CD14-positive monocyte (primary cell): ENCODE results near the gene AP4S1. TPM values are rescaled to one million over a fixed set of nuclear protein-coding genes. Genes with fewer than 3 reads are reported as not detected.
A peak's percentile ranks its signal among the peaks of the same experiment; 100 is the strongest.
"Not testable (repeated sequence)": the region's sequence is repeated elsewhere in the genome, so short reads cannot be mapped to it uniquely, and the experiment has no call there.

Experiments
- DNase-seq, 3 donors: peaks; one replicate each; pipeline ENCODE4 v3.0.0-alpha.2; 2011 to 2022
- H2AFZ ChIP-seq: 2 replicates; pipeline ENCODE4 v1.6.0; 2012; ENCODE audit warnings: mild to moderate bottlenecking, low read depth, low read length, inconsistent platforms; ENCODE audit not compliant: insufficient read depth, poor library complexity, severe bottlenecking
- H3K27ac ChIP-seq, 2 donors: 1 replicate in 1 of 2; 2 replicates in 1 of 2; pipeline ENCODE4 v1.5.1; 2012 to 2013; ENCODE audit warnings: low read length in 2 of 2, control low read depth in 1 of 2, inconsistent platforms in 1 of 2, low read depth in 1 of 2, mild to moderate bottlenecking in 1 of 2
- H3K27me3 ChIP-seq, 2 donors: one replicate each; pipeline versions ENCODE4 v1.6.0 to v1.6.1; 2011 to 2013; ENCODE audit warnings: low read length in 2 of 2; ENCODE audit not compliant: control insufficient read depth in 2 of 2, insufficient read depth in 2 of 2
- H3K36me3 ChIP-seq, 2 donors: replicated peaks in 1 of 2; 1 replicate in 1 of 2; 2 replicates in 1 of 2; pipeline versions ENCODE4 v1.5.1 to v1.6.1; 2012 to 2013; ENCODE audit warnings: low read length in 2 of 2, control low read depth in 1 of 2, inconsistent platforms in 1 of 2, mild to moderate bottlenecking in 1 of 2; ENCODE audit not compliant: insufficient read depth in 2 of 2, control insufficient read depth in 1 of 2
- H3K4me1 ChIP-seq, 2 donors: 1 replicate in 1 of 2; 2 replicates in 1 of 2; pipeline versions ENCODE4 v1.5.1 to v1.6.1; 2012 to 2013; ENCODE audit warnings: low read length in 2 of 2, control low read depth in 1 of 2, inconsistent platforms in 1 of 2, mild to moderate bottlenecking in 1 of 2, moderate library complexity in 1 of 2; ENCODE audit not compliant: insufficient read depth in 2 of 2, control insufficient read depth in 1 of 2
- H3K4me2 ChIP-seq: replicated peaks from 2 replicates; pipeline ENCODE3; 2012; ENCODE audit warnings: low read length, moderate library complexity, mild to moderate bottlenecking; ENCODE audit not compliant: poor library complexity, severe bottlenecking; ENCODE audit errors: extremely low read depth
- H3K4me3 ChIP-seq, 3 experiments: fragments of 200-600 bp in 1 of 3; sonication (generic) in 1 of 3; replicated peaks in 1 of 3; 1 replicate in 2 of 3; 2 replicates in 1 of 3; pipeline ENCODE4 v1.5.1; 2011 to 2013; ENCODE audit warnings: low read length in 3 of 3, mild to moderate bottlenecking in 3 of 3, control low read depth in 2 of 3, low read depth in 2 of 3, inconsistent platforms in 1 of 3, moderate library complexity in 1 of 3
- H3K79me2 ChIP-seq: 2 replicates; pipeline ENCODE4 v1.6.0; 2012; ENCODE audit warnings: mild to moderate bottlenecking, control low read depth, inconsistent platforms, low read length, moderate library complexity; ENCODE audit not compliant: insufficient read depth
- H3K9ac ChIP-seq: 2 replicates; pipeline ENCODE4 v1.6.0; 2017; ENCODE audit warnings: low read length, mild to moderate bottlenecking; ENCODE audit not compliant: insufficient read depth, poor library complexity, severe bottlenecking
- H3K9me3 ChIP-seq, 2 donors: replicated peaks in 1 of 2; 1 replicate in 1 of 2; 2 replicates in 1 of 2; pipeline versions ENCODE4 v1.5.1 to v1.6.1; 2012 to 2013; ENCODE audit warnings: low read length in 2 of 2, control low read depth in 1 of 2; ENCODE audit not compliant: control insufficient read depth in 1 of 2, insufficient read depth in 1 of 2
- H4K20me1 ChIP-seq: 2 replicates; pipeline ENCODE4 v1.6.0; 2012; ENCODE audit warnings: mild to moderate bottlenecking, low read length, control low read depth, moderate library complexity; ENCODE audit not compliant: insufficient read depth
- H3K27ac Mint-ChIP-seq, 7 donors: one replicate each; pipeline ENCODE4 v1.8.0; 2020; ENCODE audit warnings: mild to moderate bottlenecking in 7 of 7, mixed read lengths in 7 of 7, moderate library complexity in 6 of 7, inconsistent platforms in 2 of 7
- H3K27me3 Mint-ChIP-seq, 3 donors: one replicate each; pipeline ENCODE4 v1.8.0; 2021 to 2022; ENCODE audit warnings: low read depth in 3 of 3, mild to moderate bottlenecking in 3 of 3, mixed read lengths in 3 of 3, moderate library complexity in 3 of 3, inconsistent platforms in 1 of 3
- H3K36me3 Mint-ChIP-seq, 2 donors: one replicate each; pipeline ENCODE4 v1.8.0; 2020; ENCODE audit warnings: mixed read lengths in 2 of 2, inconsistent platforms in 1 of 2, mild to moderate bottlenecking in 1 of 2
- H3K4me1 Mint-ChIP-seq: one replicate; pipeline ENCODE4 v1.8.0; 2020; ENCODE audit warnings: mild to moderate bottlenecking, mixed read lengths
- H3K4me3 Mint-ChIP-seq, 2 donors: one replicate each; pipeline ENCODE4 v1.8.0; 2020; ENCODE audit warnings: mild to moderate bottlenecking in 2 of 2, mixed read lengths in 2 of 2, moderate library complexity in 1 of 2
- H3K9me3 Mint-ChIP-seq, 7 donors: one replicate each; pipeline ENCODE4 v1.8.0; 2020 to 2022; ENCODE audit warnings: mixed read lengths in 7 of 7, mild to moderate bottlenecking in 6 of 7, moderate library complexity in 6 of 7, inconsistent platforms in 2 of 7
- WGBS: methylation state at CpG from one replicate; pipeline ENCODE4 v1.1.5; 2013; ENCODE audit warnings: missing lambda C conversion rate; ENCODE audit not compliant: insufficient coverage; 5-methylcytosine and 5-hydroxymethylcytosine counted together
- intact Hi-C, 2 donors: fragments of 100-400 bp; cut with micrococcal nuclease; formaldehyde crosslinking; loops; one replicate each; pipeline versions ENCODE4 v1.15.0 to v1.15.1; 2023
- polyA plus RNA-seq, 3 donors: library from polyadenylated mRNA; depleted of rRNA in 1 of 3; unstranded in 2 of 3; stranded (reverse) in 1 of 3; fragments of 300-500 nt in 2 of 3; fragments of >200 nt in 1 of 3; fragmentation: Illumina TruSeq in 2 of 3; gene quantifications; 1 replicate in 2 of 3; 2 replicates in 1 of 3; pipeline ENCODE4 v1.2.3, GENCODE V29; 2012 to 2021
- TF ChIP-seq, protein P1 (sequence below): fragments of 200-600 bp; IDR thresholded peaks from one replicate; pipeline ENCODE4 v1.8.0; 2022; ENCODE audit warnings: antibody characterized with exemption, mild to moderate bottlenecking

AP4S1 gene
- polyA plus RNA-seq, 3 donors: 1.7 to 5.1 (median 2.8) TPM

DNA sequence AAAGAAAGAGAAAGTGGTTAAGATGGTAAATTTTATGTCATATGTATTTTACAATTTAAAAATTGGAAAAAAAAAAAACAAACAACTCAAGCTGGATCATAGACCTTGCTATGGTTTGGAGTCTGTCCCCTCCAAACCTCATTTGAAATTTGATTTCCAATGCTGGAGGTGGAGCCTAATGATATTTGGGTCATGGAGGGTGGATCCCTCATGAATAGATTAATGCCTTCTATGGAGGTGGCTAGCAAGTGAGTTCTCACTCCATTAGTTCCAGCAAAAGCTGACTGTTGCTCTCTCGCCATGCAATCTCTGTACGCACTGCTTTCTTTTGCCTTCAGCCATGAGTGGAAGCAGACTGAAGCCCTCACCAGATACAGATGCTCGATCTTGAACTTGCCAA lies 22.2 kb upstream of the AP4S1 start:
- Mint-ChIP-seq H3K4me1 (no peaks in the 10 kb centered on the region), H3K36me3 (peaks cover 38 to 77% of the 10 kb centered on the region in 2 donors), H3K27ac (peak overlapping the region in 2 of 7 donors; percentile 5 to 16), H3K27me3 (peaks cover 0 to 2% (median 0%) of the 10 kb centered on the region in 3 donors), H3K4me3 (no peak overlapping the region), H3K9me3 (peaks cover 7 to 17% (median 13%) of the 10 kb centered on the region in 7 donors)
- Histone ChIP-seq H3K9ac (no peak overlapping the region), H3K79me2 (peaks cover 70% of the 10 kb centered on the region), H3K9me3 (peaks cover 9 to 17% of the 10 kb centered on the region in 2 donors), H3K27me3 (no peaks in the 10 kb centered on the region), H3K27ac (no peak overlapping the region), H3K4me3 (no peak overlapping the region), H2AFZ (no peak overlapping the region), H3K4me1 (no peaks in the 10 kb centered on the region), H4K20me1 (peaks cover 19% of the 10 kb centered on the region), H3K36me3 (peaks cover 14 to 61% of the 10 kb centered on the region in 2 donors), H3K4me2 (no peak overlapping the region)
- intact Hi-C loops: no loop called here
- TF ChIP-seq, protein P1, sequence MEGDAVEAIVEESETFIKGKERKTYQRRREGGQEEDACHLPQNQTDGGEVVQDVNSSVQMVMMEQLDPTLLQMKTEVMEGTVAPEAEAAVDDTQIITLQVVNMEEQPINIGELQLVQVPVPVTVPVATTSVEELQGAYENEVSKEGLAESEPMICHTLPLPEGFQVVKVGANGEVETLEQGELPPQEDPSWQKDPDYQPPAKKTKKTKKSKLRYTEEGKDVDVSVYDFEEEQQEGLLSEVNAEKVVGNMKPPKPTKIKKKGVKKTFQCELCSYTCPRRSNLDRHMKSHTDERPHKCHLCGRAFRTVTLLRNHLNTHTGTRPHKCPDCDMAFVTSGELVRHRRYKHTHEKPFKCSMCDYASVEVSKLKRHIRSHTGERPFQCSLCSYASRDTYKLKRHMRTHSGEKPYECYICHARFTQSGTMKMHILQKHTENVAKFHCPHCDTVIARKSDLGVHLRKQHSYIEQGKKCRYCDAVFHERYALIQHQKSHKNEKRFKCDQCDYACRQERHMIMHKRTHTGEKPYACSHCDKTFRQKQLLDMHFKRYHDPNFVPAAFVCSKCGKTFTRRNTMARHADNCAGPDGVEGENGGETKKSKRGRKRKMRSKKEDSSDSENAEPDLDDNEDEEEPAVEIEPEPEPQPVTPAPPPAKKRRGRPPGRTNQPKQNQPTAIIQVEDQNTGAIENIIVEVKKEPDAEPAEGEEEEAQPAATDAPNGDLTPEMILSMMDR: no peak
- 100% methylated on average over 3 of the region's 3 CpGs for WGBS
- no peak for DNase-seq

DNA sequence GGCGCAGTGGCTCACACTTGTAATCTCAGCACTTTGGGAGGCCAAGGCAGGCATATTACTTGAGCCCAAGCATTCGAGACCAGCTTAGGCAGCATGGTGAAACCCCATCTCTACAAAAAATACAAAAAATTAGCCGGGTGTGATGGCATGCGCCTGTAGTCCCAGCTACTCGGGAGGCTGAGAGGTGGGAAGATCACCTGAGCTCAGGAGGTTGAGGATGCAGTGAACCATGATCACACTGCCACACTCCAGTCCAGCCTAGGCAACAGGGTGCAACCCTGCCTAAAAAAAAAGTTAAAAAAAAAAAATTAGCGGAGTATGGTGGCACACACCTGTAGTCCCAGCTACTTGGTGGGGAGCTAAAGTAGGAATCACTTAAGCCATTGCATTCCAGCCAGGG lies 21.4 kb upstream of the AP4S1 start:
- DNase-seq, H3K27me3 Mint-ChIP-seq, H3K27ac ChIP-seq, H3K9me3 ChIP-seq, H3K4me2 ChIP-seq, H3K4me3 Mint-ChIP-seq, H3K27me3 ChIP-seq, H3K4me1 ChIP-seq, H3K4me3 ChIP-seq, H3K9ac ChIP-seq, H3K4me1 Mint-ChIP-seq, H2AFZ ChIP-seq, intact Hi-C loops: not testable (repeated sequence)
- Mint-ChIP-seq H3K27ac (peak overlapping the region in 2 of 7 donors; percentile 5 to 8), H3K9me3 (peaks cover 1 to 10% (median 6%) of the 10 kb centered on the region in 7 donors), H3K36me3 (peaks cover 32 to 70% of the 10 kb centered on the region in 2 donors)
- peaks cover 19% of the 10 kb centered on the region for H4K20me1 ChIP-seq
- H3K36me3 ChIP-seq: peaks cover 14 to 59% of the 10 kb centered on the region in 2 donors
- WGBS: no CpG with 5 or more reads among the region's 6 CpGs
- H3K79me2 ChIP-seq: peaks cover 70% of the 10 kb centered on the region
